G401.6 (cell line): ENCODE measurements around the gene TMEM176A.
"Not testable (repeated sequence)": the region's sequence is repeated elsewhere in the genome, so short reads cannot be mapped to it uniquely, and the experiment has no call there.

ENCODE experiments used
- FAIRE-seq: peaks from 2 replicates; lab custom pipeline; 2012; peaks lifted over from hg19 to GRCh38; lab: Jason Lieb, UNC

Gene TMEM176A

GRCh38 chr7:150788474-150789269, 11.9 kb upstream of the TMEM176A start:
- FAIRE-seq, result no peak

GRCh38 chr7:150790416-150791075, 10.0 kb upstream of the TMEM176A start:
- no peak for FAIRE-seq

DNA sequence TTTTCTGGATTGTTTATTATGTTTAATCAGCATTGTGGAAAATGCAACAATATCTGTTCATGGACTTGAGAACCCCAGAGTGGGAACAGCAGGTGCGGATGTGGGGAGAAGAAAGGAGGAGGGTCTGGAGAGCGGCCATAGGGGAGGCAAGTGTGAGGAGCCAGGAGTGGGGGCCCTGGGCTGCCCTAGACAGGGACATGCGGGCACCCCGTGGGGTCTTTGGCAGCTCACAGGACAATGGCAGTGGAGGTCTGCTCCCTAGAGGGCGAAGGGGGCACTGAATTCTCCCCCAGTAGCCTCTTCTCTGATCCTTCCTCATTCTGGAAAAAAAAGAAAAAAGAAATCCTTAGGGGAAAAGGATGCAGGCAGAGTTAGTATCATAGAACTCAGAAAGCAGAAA, 9.3 kb upstream of the TMEM176A start:
- FAIRE-seq, result no peak

DNA sequence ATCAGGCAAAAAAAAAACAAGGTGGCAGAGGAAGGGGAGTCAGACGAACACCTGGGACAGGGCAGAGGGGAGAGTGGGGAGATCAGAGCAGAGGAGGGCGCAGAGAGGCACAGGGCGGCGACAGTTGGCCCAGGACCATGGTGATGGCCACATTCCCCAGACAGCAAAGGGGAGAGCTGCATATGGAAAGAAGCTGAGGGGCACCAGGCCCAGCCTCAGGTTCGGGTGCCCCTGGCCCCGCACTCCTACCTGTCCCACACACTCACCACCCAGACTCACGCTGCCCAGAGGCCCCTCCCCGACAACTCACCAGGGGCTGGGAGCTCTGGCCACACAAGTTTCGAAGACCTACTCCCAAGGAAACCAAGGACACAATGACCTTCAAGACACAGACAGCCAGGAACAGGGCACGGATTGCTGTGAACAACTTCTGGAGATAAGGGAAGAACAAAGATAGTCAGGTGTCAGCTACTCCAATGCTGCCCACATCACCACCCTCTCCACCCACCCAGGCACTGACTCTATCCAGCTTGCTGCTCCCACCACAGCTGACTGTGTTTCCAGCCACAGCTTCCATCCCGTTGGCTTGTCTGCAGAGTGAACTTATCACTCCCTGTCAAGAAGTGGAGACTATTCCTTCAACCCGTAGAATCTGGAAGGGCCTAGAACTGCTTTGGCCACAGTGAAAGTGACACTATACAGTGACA, 8.7 kb upstream of the TMEM176A start:
- FAIRE-seq, result no peak

DNA sequence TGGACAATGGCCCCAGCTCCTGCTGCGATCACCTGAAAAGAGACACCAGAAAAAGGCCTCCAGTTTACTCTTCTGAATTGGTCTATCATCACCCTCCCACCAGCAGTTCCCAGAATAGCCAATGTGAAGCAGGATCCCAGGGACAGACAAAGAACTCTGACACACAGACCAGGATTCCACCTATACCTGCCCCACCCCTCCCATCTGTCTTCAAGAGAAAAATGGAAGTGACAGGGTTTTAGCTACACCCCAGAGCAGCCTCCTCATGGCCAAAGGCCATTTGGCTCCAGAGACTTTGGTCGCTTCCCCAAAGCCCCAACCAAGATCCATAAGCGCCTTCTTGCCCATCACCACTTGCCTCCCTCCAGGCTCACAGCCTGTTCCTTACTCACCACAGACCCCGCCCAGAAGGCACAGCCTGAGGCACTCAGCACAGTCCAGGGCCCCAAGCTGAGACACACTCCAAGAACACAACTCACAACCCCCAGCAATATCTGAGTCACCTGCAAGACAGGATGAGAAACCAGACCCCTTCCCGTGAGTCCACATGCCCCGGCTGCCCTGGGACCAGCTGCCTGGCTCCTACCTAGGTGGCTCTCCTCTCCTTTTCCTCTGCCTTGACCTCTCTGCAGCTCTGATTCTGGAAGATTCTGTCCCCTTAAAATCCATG, 6.9 kb upstream of the TMEM176A start:
- FAIRE-seq, result no peak

GRCh38 chr7:150797661-150798060, 2.9 kb upstream of the TMEM176A start:
- no peak for FAIRE-seq

DNA sequence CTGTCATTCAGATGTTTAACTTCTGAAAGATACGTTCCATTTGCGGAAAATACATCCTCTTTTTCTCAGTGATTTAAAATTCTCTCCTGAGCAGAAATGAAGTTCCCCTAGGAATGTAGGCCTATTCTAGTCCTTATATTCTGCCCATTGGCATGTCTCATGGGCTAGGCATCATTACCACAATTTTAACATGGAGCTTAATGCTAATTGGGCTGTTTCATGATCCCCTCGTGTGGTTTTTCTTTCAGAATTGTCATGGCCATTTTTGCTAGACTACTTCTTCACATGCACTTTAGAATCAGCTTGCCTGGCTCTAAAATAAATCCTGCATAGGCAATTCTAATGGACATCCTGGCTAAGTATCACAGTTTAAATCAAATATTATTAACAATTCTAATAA, 1.4 kb upstream of the TMEM176A start:
- no peak for FAIRE-seq

GRCh38 chr7:150799741-150800580, 608 bp upstream of the TMEM176A start, which contains the start of gene TMEM176B:
TMEM176B (minus strand) TSS chr7:150800364; CDS start chr7:150796569, 3,795 bp downstream.
- FAIRE-seq, result no peak

- FAIRE-seq, result no peak
These were observed 825 bp downstream of the TMEM176A start for GRCh38 chr7:150801242-150801945.

DNA sequence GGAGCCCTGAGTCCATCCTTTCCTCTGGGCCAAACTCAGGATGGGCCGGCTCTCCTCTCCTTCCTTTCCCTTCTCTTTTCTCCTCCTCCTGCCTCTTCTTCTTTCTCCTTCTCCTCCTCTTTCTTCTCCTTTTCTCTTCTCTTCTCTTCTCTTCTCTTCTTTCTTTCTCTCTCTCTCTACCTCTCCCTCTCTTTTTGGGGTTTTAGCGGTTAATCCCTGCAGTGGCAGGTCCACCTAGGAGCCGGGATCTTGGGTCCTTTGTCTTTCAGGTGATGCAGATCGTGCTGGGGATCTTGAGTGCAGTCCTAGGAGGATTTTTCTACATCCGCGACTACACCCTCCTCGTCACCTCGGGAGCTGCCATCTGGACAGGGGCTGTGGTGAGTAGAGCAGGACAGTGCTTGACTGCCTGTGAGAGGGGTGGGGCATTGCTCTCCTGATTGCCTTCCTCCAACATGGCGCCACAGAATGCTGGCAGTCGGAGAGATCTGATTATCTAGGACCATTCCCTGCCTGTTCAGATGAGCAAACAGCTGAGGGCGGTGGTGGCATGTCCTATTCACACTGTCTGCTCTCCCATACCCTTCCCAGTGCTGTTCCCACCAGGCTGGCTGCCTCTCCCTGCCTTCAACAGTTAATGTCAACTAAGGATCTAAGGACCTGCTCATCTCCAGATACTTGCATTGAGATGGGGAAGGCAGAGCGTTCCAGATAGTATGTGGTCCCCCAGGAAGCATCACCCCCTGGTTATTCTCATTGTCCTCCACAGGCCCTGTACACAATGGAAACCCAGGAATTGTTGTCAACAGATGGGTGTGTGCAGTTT, 1.6 kb downstream of the TMEM176A start:
- no peak for FAIRE-seq

DNA sequence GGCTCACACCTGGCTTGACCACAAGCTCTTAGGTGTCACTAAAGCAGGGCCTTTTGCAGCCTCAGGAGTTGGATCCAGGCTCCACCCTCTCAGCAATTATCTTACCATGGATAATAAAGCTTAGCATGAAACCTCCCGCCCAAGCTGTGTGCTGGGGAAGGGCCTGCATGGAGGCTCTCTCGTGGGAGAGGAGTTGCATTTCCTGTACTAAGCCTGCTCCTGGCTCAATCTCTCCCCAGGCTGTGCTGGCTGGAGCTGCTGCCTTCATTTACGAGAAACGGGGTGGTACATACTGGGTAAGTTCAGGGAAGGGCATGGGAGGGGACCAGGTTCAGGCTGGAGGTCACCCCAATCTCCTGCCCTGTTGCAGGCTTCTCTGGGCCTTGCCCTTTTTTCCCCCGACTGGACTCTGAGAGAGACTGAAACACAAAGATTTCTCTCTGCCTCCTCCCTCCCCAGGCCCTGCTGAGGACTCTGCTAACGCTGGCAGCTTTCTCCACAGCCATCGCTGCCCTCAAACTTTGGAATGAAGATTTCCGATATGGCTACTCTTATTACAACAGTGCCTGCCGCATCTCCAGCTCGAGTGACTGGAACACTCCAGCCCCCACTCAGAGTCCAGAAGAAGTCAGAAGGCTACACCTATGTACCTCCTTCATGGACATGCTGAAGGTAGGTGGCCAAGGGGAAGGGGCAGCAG, 2.7 kb downstream of the TMEM176A start:
- FAIRE-seq, result no peak

GRCh38 chr7:150804802-150805201, 4.2 kb downstream of the TMEM176A start:
- no peak for FAIRE-seq

DNA sequence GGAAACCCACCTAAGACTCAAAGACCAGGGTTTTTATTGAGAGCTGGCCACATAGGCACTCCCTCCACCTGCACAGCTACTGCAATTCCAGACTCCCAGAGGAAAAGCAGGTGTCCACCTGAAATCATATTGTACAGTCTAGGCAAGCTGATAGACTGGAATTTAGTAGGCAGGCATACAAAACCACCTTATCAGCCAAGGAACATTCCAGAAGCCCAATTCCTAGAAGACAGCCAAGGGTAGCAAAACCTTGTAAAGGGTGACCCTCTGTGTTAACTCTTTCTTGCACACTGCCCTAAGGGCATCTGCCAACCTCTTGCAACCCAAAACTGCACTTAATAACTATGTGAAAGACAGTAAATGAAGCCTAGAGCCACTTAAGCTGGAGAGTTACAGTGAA, 5.3 kb downstream of the TMEM176A start:
- FAIRE-seq, result no peak

- no peak for FAIRE-seq
These were observed 5.9 kb downstream of the TMEM176A start for GRCh38 chr7:150806454-150806853.

DNA sequence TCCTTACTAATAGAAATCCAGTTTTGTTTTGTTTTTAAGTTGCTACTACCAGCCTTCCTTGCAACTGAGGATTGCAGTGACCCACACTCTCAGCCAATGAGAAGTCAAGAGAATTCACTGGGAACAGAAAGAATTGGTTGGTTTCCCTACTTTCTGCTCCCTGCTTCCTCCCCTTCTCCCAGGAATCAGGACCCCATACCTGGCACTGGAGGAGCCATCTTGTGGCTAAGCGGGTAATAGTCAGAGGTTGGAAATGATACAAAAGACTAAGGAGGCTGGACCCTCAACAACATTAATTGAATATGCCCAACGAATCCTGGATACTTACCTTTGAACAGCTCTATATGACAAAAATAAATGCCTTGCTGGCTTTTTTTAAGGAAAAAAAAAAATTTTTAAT, 6.3 kb downstream of the TMEM176A start:
- no peak for FAIRE-seq

- not testable (repeated sequence) for FAIRE-seq
These were observed 7.3 kb downstream of the TMEM176A start for GRCh38 chr7:150807616-150808438.

- FAIRE-seq, result no peak
These were observed 13.9 kb downstream of the TMEM176A start for GRCh38 chr7:150814328-150815001.

DNA sequence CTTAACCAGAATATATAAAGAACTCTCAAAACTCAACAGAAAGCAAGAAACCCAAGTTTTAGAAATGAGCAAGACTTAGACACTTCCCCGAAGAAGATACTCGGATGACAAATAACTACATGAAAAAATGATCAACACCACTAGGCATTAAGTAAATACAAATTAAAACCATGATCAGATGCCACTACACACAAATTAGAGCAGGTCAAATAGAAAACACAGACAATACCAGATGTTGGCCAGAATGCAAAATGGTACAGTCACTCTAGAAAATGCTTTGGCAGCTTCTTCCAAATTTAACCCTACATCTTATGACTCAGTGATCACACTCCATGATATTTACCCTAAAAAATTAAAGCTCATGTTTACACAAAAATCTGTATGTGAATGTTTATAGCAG, 18.4 kb downstream of the TMEM176A start:
- no peak for FAIRE-seq
